Activated naive CD4-positive, alpha-beta T cell (primary cell): ENCODE measurements around the gene LAMA3.

Source experiments
- DNase-seq, 4 experiments: peaks; one replicate each; lab custom pipeline; 2025; lab: John Stamatoyannopoulos, UW

The LAMA3 gene

GRCh38 chr18:23910032-23910431 lies 220.8 kb downstream of the LAMA3 start:
- no peak for DNase-seq

GRCh38 chr18:23912356-23912755 lies 223.1 kb downstream of the LAMA3 start:
- DNase-seq, result no peak

DNA sequence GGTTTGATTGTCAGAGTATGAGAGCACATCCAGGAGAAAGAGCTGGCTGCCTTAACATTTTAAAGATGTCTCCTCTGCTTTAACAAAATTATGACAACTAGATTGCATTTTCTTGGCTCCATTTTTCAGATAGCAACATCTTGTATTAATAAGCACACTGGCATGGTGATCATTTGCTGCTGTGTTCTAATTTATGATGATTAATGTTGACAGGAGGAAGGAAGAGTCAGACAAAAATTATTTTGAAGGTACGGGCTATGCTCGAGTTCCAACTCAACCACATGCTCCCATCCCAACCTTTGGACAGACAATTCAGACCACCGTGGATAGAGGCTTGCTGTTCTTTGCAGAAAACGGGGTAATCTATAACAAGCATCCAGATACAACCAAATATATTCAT lies 227.1 kb downstream of the LAMA3 start:
- no peak for DNase-seq

DNA sequence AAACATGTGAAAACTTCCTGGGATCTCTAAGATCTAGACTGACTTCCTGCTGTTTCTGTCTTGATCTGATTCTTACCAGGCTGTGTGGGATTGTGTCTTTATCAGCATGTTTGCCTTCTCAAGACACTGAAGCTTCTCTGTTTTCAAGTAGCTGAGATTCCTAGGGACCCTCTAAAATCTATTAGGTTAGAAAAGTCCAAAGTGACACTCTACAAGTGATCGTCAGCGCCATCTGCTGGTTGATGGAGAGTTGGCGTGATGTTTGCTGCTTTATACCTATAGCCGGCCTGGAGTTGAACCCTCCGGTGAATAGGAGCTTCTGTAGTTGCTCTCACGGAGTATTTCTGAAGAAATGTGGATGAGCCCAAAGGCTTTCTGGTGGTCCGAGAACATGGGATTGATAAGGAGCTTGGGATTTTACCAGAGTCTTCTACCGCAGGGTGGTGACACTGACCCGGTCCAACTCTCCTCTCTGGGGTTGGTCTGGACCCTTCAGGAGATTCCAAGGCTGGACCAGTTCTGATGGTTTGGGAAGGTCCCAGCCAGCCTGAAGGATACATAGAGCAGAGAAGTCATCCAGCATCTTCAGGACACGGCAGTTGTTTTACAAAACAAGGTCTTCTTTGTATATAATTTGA lies 229.3 kb downstream of the LAMA3 start:
- DNase-seq, result peak; percentile 24 to 72 (median 58)

- DNase-seq, result no peak
Measured at GRCh38 chr18:23920054-23920453, 230.8 kb downstream of the LAMA3 start.

GRCh38 chr18:23921716-23922285 lies 232.5 kb downstream of the LAMA3 start:
- DNase-seq, result no peak

DNA sequence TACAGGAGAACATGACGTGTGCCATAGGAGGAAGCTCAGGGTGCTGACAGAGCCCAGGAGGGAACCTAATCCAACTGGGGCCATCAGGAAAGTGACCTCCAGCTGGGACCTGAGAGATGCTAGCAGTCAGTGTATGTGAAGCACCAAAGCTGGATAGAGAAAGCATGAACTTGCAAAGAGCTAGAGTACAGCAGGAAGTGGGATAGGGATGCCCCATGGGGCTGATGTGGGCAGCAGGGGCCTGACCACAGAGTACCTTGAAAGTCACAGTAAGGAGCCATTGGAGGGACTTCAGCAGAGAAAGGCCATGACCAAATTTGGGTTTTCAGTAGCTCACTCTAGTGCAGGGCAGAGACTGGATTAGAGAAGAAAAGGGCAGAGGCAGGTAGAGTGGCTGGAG lies 233.7 kb downstream of the LAMA3 start:
- DNase-seq, result no peak

DNA sequence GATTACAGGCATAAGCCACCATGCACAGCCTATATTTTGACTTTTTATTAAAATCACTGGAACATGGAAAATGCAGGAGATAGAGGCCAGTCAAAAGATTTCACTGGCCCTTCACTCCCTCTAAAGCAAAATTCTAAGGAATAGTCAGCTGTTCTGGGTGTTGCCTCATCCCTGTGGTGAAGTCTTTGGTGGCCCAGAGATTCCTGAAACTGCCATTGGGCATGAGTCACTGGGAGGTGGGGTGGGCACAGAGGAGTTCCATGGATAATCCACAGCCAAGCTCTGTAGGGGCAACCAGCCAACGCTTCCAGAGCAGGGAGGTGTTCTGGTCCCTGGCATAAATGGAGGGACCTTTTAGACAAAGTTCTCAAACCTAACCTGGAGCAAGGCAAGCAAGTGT lies 235.6 kb downstream of the LAMA3 start:
- DNase-seq, result no peak

- DNase-seq, result no peak
Measured at GRCh38 chr18:23926571-23926970, 237.3 kb downstream of the LAMA3 start.

- DNase-seq, result no peak
Measured at GRCh38 chr18:23927821-23928746, 238.8 kb downstream of the LAMA3 start.

GRCh38 chr18:23929362-23929930 lies 240.2 kb downstream of the LAMA3 start:
- no peak for DNase-seq

DNA sequence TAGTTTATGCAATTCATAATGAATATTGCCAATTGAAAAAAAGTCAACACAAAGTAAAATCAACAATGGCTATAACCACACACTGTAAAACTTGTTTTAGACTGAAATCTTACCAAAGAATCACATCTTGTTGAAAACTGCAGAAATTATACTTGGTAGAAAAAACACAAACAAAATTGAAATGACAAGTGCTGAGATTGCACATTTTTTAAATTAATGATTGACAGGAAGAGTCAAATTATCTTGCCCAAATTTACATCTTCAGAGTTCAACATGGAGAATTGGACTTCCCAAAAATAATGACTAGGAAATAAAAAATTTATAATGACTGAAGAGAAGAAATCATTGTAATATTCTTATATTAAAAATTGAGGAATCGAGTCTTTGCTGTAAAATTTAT lies 240.7 kb downstream of the LAMA3 start:
- no peak for DNase-seq

DNA sequence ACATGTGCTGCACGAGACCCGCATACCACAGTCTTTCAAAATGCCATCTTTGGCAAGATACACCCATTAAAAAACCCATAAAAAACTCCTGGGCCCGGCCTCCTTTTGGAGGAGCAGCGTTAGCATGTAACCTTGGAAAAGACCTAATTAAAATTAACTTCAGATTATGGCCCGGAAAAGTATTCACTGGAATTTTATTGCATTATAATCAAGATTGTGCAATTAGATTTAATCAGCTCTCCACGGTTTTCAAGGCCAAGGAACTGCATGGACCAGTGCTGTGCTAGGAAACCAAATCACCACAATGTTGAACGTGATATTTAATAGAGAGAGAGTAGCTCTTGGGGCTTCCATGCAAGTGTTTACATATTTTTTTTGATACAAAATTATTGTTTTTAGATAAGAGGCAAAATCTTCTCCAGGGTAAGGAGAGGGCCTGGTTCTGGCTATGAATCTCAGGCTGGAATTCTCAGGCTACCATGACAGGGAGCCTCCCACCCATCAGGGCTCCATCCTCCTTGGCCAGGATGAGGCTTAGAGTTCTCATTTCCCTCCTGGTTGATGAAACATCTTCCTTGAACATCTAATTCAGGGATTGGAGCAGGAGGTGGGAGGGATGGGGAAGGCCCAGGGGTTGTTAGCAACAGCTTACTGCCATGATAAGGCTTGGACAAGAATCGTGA lies 243.3 kb downstream of the LAMA3 start:
- no peak for DNase-seq

- no peak for DNase-seq
Measured at GRCh38 chr18:23933407-23933806, 244.2 kb downstream of the LAMA3 start.

DNA sequence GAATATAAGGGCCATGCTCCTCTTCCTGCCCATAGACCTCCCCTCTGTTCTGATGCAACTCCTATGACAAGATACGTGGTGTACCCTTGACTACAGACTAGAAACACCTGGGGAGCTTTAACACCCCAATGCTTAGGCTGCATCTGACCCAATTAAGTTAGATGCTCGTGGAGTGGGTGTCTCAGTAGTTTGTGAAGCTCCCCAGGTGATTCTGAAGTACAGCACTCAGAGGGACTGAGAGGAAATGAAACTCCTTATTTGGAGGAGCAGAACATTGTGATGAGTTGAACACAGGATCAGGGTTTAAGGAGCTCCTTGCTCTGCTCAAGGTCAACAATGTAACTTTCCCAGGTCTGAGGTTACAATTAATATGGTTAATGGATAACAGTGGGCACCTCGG lies 245.0 kb downstream of the LAMA3 start:
- no peak for DNase-seq

- no peak for DNase-seq
Measured at GRCh38 chr18:23934863-23935262, 245.6 kb downstream of the LAMA3 start.

- DNase-seq, result no peak
Measured at GRCh38 chr18:23935804-23936203, 246.6 kb downstream of the LAMA3 start.

GRCh38 chr18:23936381-23936958 lies 247.2 kb downstream of the LAMA3 start:
- DNase-seq, result no peak

- no peak for DNase-seq
Measured at GRCh38 chr18:23938043-23938756, 248.9 kb downstream of the LAMA3 start.

- no peak for DNase-seq
Measured at GRCh38 chr18:23938901-23939341, 249.7 kb downstream of the LAMA3 start.

- no peak for DNase-seq
Measured at GRCh38 chr18:23939366-23939765, 250.1 kb downstream of the LAMA3 start.
